ENCODE measurements around the gene DPF3. TPM values are rescaled to one million over a fixed set of nuclear protein-coding genes. Genes with fewer than 3 reads are reported as not detected.

DPF3 gene
- total RNA-seq, 1 experiment from 2014 or later, result not detected

- BruUV-seq (replicated peaks), result no TSS peak
- CTCF ChIA-PET, result no interaction called here
- Histone ChIP-seq H3K36me3 (ENCODE audit: control insufficient read depth, insufficient read depth, low read length) (no peaks in the 10 kb centered on the region), H3K27ac (ENCODE audit: low read length) (no peak overlapping the region), H3K4me3 (ENCODE audit: low read depth in 2 of 2, low read length in 2 of 2) (no peak overlapping the region), H3K27me3 (ENCODE audit: control insufficient read depth, insufficient read depth, low read length) (peaks cover 4% of the 10 kb centered on the region), H3K4me1 (ENCODE audit: control insufficient read depth, insufficient read depth, low read length) (no peaks in the 10 kb centered on the region), H3K9me3 (ENCODE audit: control insufficient read depth, insufficient read depth, low read depth, low read length) (no peaks in the 10 kb centered on the region)
- ATAC-seq (no peak), DNase-seq (ENCODE audit: low read depth, low spot score) (no peak)
- POLR2A ChIA-PET, result no interaction called here
- TF ChIP-seq, protein P1, sequence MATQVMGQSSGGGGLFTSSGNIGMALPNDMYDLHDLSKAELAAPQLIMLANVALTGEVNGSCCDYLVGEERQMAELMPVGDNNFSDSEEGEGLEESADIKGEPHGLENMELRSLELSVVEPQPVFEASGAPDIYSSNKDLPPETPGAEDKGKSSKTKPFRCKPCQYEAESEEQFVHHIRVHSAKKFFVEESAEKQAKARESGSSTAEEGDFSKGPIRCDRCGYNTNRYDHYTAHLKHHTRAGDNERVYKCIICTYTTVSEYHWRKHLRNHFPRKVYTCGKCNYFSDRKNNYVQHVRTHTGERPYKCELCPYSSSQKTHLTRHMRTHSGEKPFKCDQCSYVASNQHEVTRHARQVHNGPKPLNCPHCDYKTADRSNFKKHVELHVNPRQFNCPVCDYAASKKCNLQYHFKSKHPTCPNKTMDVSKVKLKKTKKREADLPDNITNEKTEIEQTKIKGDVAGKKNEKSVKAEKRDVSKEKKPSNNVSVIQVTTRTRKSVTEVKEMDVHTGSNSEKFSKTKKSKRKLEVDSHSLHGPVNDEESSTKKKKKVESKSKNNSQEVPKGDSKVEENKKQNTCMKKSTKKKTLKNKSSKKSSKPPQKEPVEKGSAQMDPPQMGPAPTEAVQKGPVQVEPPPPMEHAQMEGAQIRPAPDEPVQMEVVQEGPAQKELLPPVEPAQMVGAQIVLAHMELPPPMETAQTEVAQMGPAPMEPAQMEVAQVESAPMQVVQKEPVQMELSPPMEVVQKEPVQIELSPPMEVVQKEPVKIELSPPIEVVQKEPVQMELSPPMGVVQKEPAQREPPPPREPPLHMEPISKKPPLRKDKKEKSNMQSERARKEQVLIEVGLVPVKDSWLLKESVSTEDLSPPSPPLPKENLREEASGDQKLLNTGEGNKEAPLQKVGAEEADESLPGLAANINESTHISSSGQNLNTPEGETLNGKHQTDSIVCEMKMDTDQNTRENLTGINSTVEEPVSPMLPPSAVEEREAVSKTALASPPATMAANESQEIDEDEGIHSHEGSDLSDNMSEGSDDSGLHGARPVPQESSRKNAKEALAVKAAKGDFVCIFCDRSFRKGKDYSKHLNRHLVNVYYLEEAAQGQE (IDR thresholded peaks at IDR 0.05; ENCODE audit: insufficient read depth in 1 of 2, low read depth in 2 of 2, low read length in 1 of 2), result no peak
- TF ChIP-seq POLR2AphosphoS5 (IDR thresholded peaks at IDR 0.05; ENCODE audit: low read depth, low read length), result no peak
- TF ChIP-seq TCF7L2 (IDR thresholded peaks at IDR 0.05; ENCODE audit: low read depth, low read length), result no peak
- TF ChIP-seq, protein P2, sequence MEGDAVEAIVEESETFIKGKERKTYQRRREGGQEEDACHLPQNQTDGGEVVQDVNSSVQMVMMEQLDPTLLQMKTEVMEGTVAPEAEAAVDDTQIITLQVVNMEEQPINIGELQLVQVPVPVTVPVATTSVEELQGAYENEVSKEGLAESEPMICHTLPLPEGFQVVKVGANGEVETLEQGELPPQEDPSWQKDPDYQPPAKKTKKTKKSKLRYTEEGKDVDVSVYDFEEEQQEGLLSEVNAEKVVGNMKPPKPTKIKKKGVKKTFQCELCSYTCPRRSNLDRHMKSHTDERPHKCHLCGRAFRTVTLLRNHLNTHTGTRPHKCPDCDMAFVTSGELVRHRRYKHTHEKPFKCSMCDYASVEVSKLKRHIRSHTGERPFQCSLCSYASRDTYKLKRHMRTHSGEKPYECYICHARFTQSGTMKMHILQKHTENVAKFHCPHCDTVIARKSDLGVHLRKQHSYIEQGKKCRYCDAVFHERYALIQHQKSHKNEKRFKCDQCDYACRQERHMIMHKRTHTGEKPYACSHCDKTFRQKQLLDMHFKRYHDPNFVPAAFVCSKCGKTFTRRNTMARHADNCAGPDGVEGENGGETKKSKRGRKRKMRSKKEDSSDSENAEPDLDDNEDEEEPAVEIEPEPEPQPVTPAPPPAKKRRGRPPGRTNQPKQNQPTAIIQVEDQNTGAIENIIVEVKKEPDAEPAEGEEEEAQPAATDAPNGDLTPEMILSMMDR (IDR thresholded peaks at IDR 0.05), result no peak
- no peak for TF ChIP-seq SIN3A (IDR thresholded peaks at IDR 0.05; ENCODE audit: borderline replicate concordance, insufficient read depth, low read depth, low read length)
- intact Hi-C loops (cut with micrococcal nuclease; ENCODE audit: unreplicated experiment) (no loop called here), in situ Hi-C loops (cut with HindIII; ENCODE audit: low pct_unique_long_range_greater_than_20kb, low sequenced_read_pairs) (no loop called here)
Measured at GRCh38 chr14:72878746-72879145, 15.2 kb downstream of the DPF3 start.

DNA sequence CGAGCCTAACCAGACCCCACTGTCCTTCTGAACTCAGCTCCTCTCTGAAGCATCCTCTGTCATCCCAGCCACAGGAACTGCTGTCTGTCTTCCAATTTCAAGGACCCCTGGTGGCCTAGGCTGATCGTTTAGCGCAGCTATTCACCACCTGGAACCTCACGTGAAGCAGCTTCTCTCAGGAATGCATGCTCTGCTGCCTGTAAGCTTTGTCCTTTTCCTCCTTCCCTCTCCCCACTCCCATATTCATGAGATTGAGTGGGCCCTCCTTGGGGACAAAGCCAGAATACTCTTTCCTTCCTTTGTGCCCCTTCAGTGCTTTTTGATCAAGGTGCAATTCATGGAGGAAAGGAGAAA, 17.2 kb downstream of the DPF3 start:
- no TSS peak for BruUV-seq (replicated peaks)
- in situ Hi-C loops (cut with HindIII; ENCODE audit: low pct_unique_long_range_greater_than_20kb, low sequenced_read_pairs), result no loop called here
- TF ChIP-seq SIN3A (IDR thresholded peaks at IDR 0.05; ENCODE audit: borderline replicate concordance, insufficient read depth, low read depth, low read length) (no peak), POLR2AphosphoS5 (IDR thresholded peaks at IDR 0.05; ENCODE audit: low read depth, low read length) (no peak), TCF7L2 (IDR thresholded peaks at IDR 0.05; ENCODE audit: low read depth, low read length) (no peak)
- TF ChIP-seq, protein P1 (IDR thresholded peaks at IDR 0.05; ENCODE audit: insufficient read depth in 1 of 2, low read depth in 2 of 2, low read length in 1 of 2), result no peak
- TF ChIP-seq, protein P2 (IDR thresholded peaks at IDR 0.05), result no peak
- Histone ChIP-seq H3K9me3 (ENCODE audit: control insufficient read depth, insufficient read depth, low read depth, low read length) (no peaks in the 10 kb centered on the region), H3K27me3 (ENCODE audit: control insufficient read depth, insufficient read depth, low read length) (peaks cover 4% of the 10 kb centered on the region), H3K27ac (ENCODE audit: low read length) (no peak overlapping the region), H3K4me3 (ENCODE audit: low read depth in 2 of 2, low read length in 2 of 2) (no peak overlapping the region), H3K4me1 (ENCODE audit: control insufficient read depth, insufficient read depth, low read length) (no peaks in the 10 kb centered on the region), H3K36me3 (ENCODE audit: control insufficient read depth, insufficient read depth, low read length) (no peaks in the 10 kb centered on the region)
- ChIA-PET CTCF (no interaction called here), POLR2A (no interaction called here)
- ATAC-seq (no peak), DNase-seq (ENCODE audit: low read depth, low spot score) (no peak)
- intact Hi-C loops (cut with micrococcal nuclease; ENCODE audit: unreplicated experiment), result no loop called here
